Panc1 (cell line): ENCODE results near the gene BMPR2. TPM values are rescaled to one million over a fixed set of nuclear protein-coding genes. Genes with fewer than 3 reads are reported as not detected.

Experiments
- ATAC-seq: fragments of 200-7000 bp; cut with Tn5 transposase; 2 replicates; pipeline ENCODE4 v1.9.1; 2020; ENCODE audit warnings: mild to moderate bottlenecking, moderate library complexity
- BruUV-seq: library from RNA; stranded (reverse); fragments of 400-500 nt; replicated peaks from 2 replicates; lab custom pipeline; 2021; lab: Mats Ljungman, UMichigan
- CTCF ChIA-PET: fragments of 300-600 bp; sonication (Branson Sonifier 250); formaldehyde crosslinking; loops from one replicate; lab custom pipeline; 2022; ENCODE audit warnings: antibody characterized with exemption; lab: Charles Lee
- POLR2A ChIA-PET: fragments of 300-600 bp; sonication (Branson Sonifier 250); formaldehyde crosslinking; loops from one replicate; lab custom pipeline; 2022; ENCODE audit warnings: antibody characterized with exemption; lab: Charles Lee
- DNase-seq: peaks from one replicate; pipeline ENCODE4 v3.0.0-alpha.2; 2010; ENCODE audit warnings: low read depth, low spot score
- H3K27ac ChIP-seq: 2 replicates; pipeline ENCODE4 v1.5.1; 2011; ENCODE audit warnings: mild to moderate bottlenecking, low read length, inconsistent platforms
- H3K27me3 ChIP-seq: fragments of 200-500 bp; sonication (Bioruptor generic); 2 replicates; pipeline ENCODE4 v1.6.0; 2014; ENCODE audit warnings: low read length, inconsistent platforms; ENCODE audit not compliant: control insufficient read depth, insufficient read depth
- H3K36me3 ChIP-seq: fragments of 200-500 bp; sonication (Bioruptor generic); 2 replicates; pipeline ENCODE4 v1.5.1; 2014; ENCODE audit warnings: inconsistent platforms, mild to moderate bottlenecking, low read length, moderate library complexity; ENCODE audit not compliant: control insufficient read depth, insufficient read depth
- H3K4me1 ChIP-seq: 2 replicates; pipeline ENCODE4 v1.5.1; 2011; ENCODE audit warnings: inconsistent platforms, mild to moderate bottlenecking, low read length, moderate library complexity; ENCODE audit not compliant: control insufficient read depth, insufficient read depth
- H3K4me3 ChIP-seq, 2 experiments: 2 replicates each; pipeline ENCODE4 v1.5.1; 2011 to 2012; ENCODE audit warnings: low read depth in 2 of 2, low read length in 2 of 2, mild to moderate bottlenecking in 2 of 2, inconsistent platforms in 1 of 2, moderate library complexity in 1 of 2
- H3K9me3 ChIP-seq: fragments of 200-500 bp; sonication (Bioruptor generic); 2 replicates; pipeline ENCODE4 v1.5.1; 2014; ENCODE audit warnings: low read depth, mild to moderate bottlenecking, inconsistent platforms, low read length, moderate library complexity; ENCODE audit not compliant: control insufficient read depth, insufficient read depth
- CTCF ChIP-seq: fragments of 450-650 bp; IDR thresholded peaks from 2 replicates; pipeline ENCODE4 v1.5.1; 2017; ENCODE audit warnings: mild to moderate bottlenecking
- POLR2AphosphoS5 ChIP-seq: IDR thresholded peaks from 2 replicates; pipeline ENCODE4 v1.6.1; 2012; ENCODE audit warnings: mild to moderate bottlenecking, low read depth, low read length, moderate library complexity
- SIN3A ChIP-seq: IDR thresholded peaks from 2 replicates; pipeline ENCODE4 v1.6.1; 2012; ENCODE audit warnings: low read depth, mild to moderate bottlenecking, low read length, moderate library complexity, borderline replicate concordance; ENCODE audit not compliant: insufficient read depth
- TCF7L2 ChIP-seq: IDR thresholded peaks from 2 replicates; pipeline ENCODE4 v1.6.1; 2011; ENCODE audit warnings: mild to moderate bottlenecking, low read depth, low read length, inconsistent platforms
- in situ Hi-C: cut with HindIII; loops from 2 replicates; pipeline ENCODE4 v1.10.0; 2016; ENCODE audit warnings: low sequenced_read_pairs, low pct_unique_long_range_greater_than_20kb
- intact Hi-C: fragments of 100-400 bp; cut with micrococcal nuclease; formaldehyde crosslinking; loops from one replicate; pipeline ENCODE4 v1.10.0; 2022; ENCODE audit not compliant: unreplicated experiment
- total RNA-seq: library from RNA; stranded (reverse); gene quantifications from one replicate; pipeline ENCODE4 v1.2.1, GENCODE V29; 2021; ENCODE audit not compliant: unreplicated experiment
- TF ChIP-seq, protein P1 (sequence below), 2 experiments: IDR thresholded peaks; 2 replicates each; pipeline ENCODE4 v1.6.1; 2011 to 2012; ENCODE audit warnings: low read depth in 2 of 2, control low read depth in 1 of 2, low read length in 1 of 2, mild to moderate bottlenecking in 1 of 2, moderate library complexity in 1 of 2; ENCODE audit not compliant: insufficient read depth in 1 of 2

The BMPR2 gene
- total RNA-seq, 1 experiment from 2014 or later: 65.2 TPM

DNA sequence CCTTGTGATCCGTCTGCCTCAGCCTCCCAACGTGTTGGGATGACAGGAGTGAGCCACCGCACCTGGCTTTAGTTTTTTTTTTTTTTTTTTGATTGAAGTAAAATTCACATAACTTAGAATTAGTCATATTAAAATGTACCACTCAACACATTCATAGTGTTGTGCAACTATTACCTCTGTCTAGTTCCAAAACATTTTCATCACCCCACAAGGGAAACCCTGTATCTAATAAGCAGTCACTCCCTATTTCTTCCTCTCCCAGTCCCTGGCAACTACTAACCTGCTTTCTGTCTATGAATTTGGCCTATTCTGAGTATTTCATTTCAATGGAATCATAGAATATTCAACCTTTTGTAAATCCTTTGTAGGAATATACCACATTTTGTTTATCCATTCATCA lies 134.8 kb downstream of the BMPR2 start:
- intact Hi-C loops (no loop called here), in situ Hi-C loops (no loop called here)
- ChIA-PET CTCF (no interaction called here), POLR2A (no interaction called here)
- Histone ChIP-seq H3K4me3 (no peak overlapping the region), H3K27me3 (no peaks in the 10 kb centered on the region), H3K36me3 (no peaks in the 10 kb centered on the region), H3K4me1 (no peaks in the 10 kb centered on the region), H3K9me3 (no peaks in the 10 kb centered on the region), H3K27ac (no peak overlapping the region)
- TF ChIP-seq, protein P1, sequence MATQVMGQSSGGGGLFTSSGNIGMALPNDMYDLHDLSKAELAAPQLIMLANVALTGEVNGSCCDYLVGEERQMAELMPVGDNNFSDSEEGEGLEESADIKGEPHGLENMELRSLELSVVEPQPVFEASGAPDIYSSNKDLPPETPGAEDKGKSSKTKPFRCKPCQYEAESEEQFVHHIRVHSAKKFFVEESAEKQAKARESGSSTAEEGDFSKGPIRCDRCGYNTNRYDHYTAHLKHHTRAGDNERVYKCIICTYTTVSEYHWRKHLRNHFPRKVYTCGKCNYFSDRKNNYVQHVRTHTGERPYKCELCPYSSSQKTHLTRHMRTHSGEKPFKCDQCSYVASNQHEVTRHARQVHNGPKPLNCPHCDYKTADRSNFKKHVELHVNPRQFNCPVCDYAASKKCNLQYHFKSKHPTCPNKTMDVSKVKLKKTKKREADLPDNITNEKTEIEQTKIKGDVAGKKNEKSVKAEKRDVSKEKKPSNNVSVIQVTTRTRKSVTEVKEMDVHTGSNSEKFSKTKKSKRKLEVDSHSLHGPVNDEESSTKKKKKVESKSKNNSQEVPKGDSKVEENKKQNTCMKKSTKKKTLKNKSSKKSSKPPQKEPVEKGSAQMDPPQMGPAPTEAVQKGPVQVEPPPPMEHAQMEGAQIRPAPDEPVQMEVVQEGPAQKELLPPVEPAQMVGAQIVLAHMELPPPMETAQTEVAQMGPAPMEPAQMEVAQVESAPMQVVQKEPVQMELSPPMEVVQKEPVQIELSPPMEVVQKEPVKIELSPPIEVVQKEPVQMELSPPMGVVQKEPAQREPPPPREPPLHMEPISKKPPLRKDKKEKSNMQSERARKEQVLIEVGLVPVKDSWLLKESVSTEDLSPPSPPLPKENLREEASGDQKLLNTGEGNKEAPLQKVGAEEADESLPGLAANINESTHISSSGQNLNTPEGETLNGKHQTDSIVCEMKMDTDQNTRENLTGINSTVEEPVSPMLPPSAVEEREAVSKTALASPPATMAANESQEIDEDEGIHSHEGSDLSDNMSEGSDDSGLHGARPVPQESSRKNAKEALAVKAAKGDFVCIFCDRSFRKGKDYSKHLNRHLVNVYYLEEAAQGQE (IDR thresholded peaks at IDR 0.05; ENCODE audit: insufficient read depth in 1 of 2, low read depth in 2 of 2, low read length in 1 of 2): no peak
- no peak for ATAC-seq
- no TSS peak for BruUV-seq
- no peak for DNase-seq

- ATAC-seq (no peak), DNase-seq (no peak)
- H3K36me3 ChIP-seq: no peaks in the 10 kb centered on the region
- no peaks in the 10 kb centered on the region for H3K9me3 ChIP-seq
- no peak overlapping the region for H3K4me3 ChIP-seq
- H3K27ac ChIP-seq: no peak overlapping the region
- POLR2A ChIA-PET: no interaction called here
- BruUV-seq: no TSS peak
- CTCF ChIA-PET: no interaction called here
- H3K27me3 ChIP-seq: no peaks in the 10 kb centered on the region
- no peaks in the 10 kb centered on the region for H3K4me1 ChIP-seq
- intact Hi-C loops: no loop called here
- in situ Hi-C loops: no loop called here
- no peak for TF ChIP-seq POLR2AphosphoS5
- no peak for TF ChIP-seq TCF7L2
- TF ChIP-seq, protein P1 (IDR thresholded peaks at IDR 0.05; ENCODE audit: insufficient read depth in 1 of 2, low read depth in 2 of 2, low read length in 1 of 2): no peak
- no peak for TF ChIP-seq SIN3A
- TF ChIP-seq CTCF: no peak
Observed at GRCh38 chr2:202512176-202512575, 136.0 kb downstream of the BMPR2 start.
